Measurements from ENCODE around the gene SLC2A9.
A peak's percentile ranks its signal among the peaks of the same experiment; 100 is the strongest.

Gene SLC2A9

GRCh38 chr4:10019521-10020051 lies 1.7 kb downstream of the SLC2A9 start:
- DNase-seq (ENCODE audit: low read depth in 2 of 2) = no peak

DNA sequence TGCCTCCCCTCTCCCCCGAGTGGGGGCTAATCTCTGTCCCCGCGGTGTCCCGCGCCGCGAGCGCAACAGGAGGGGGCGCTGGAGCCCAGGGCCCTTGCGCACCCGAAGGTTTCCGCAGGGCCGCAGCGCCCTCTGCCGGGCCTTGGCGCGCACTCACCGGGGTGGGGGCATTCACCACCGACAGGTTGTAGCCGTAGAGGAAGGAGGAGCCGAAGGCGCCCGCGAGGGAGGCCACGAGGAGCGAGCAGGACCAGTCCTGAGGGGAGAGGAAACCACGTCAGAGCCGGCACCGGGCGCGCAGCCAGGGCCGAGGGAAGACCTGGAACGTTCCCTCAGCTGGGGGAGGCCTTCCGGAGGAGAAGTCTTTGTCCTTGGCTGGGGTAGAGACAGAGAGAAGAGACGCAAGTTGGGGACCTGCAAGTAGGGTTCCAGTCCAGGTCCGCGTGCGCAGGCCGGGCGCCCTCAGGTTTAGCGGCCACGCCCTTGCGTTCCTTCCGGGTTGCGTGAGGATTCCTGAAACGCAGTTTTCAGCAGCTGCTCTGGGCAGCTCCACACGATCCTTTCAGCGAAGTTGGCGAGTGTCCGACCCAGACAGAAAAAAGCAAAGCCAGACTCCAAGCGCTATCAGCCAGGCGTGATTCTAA lies 2.4 kb downstream of the SLC2A9 start:
- peak; percentile 87 to 92 for DNase-seq (ENCODE audit: low read depth in 2 of 2)

GRCh38 chr4:10017037-10017893 lies 4.0 kb downstream of the SLC2A9 start:
- DNase-seq (ENCODE audit: low read depth in 2 of 2) = no peak

DNA sequence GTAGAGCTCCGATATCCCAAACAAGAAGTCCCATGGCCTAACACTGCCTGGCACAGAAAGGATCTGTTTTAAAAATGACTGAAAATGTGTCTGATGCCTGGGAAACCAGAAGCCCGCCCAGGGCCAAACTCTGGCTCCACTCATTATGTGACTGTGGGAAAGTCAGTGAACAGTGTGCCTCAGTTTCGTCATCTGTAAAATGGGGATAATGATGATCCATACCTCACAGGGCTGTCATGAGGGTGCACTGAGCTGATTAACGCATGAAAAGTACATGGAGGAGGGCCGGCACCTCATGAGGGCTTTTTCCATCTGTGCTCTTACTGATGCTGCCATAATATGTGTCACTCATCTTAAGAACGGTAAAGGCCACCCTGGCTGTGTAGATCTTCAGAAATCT lies 5.1 kb downstream of the SLC2A9 start:
- DNase-seq (ENCODE audit: low read depth in 2 of 2) = no peak

GRCh38 chr4:10015140-10015753 lies 6.0 kb downstream of the SLC2A9 start:
- no peak for DNase-seq (ENCODE audit: low read depth in 2 of 2)

GRCh38 chr4:10013722-10014121 lies 7.6 kb downstream of the SLC2A9 start:
- DNase-seq (ENCODE audit: low read depth in 2 of 2) = peak; percentile 31 to 37

GRCh38 chr4:10011885-10012284 lies 9.4 kb downstream of the SLC2A9 start:
- no peak for DNase-seq (ENCODE audit: low read depth in 2 of 2)

GRCh38 chr4:10011277-10011676 lies 10.0 kb downstream of the SLC2A9 start:
- no peak for DNase-seq (ENCODE audit: low read depth in 2 of 2)

- DNase-seq (ENCODE audit: low read depth in 2 of 2) = no peak
Measured at GRCh38 chr4:10009861-10010500, 11.3 kb downstream of the SLC2A9 start.

GRCh38 chr4:10008609-10009005 lies 12.7 kb downstream of the SLC2A9 start:
- DNase-seq (ENCODE audit: low read depth in 2 of 2) = no peak

DNA sequence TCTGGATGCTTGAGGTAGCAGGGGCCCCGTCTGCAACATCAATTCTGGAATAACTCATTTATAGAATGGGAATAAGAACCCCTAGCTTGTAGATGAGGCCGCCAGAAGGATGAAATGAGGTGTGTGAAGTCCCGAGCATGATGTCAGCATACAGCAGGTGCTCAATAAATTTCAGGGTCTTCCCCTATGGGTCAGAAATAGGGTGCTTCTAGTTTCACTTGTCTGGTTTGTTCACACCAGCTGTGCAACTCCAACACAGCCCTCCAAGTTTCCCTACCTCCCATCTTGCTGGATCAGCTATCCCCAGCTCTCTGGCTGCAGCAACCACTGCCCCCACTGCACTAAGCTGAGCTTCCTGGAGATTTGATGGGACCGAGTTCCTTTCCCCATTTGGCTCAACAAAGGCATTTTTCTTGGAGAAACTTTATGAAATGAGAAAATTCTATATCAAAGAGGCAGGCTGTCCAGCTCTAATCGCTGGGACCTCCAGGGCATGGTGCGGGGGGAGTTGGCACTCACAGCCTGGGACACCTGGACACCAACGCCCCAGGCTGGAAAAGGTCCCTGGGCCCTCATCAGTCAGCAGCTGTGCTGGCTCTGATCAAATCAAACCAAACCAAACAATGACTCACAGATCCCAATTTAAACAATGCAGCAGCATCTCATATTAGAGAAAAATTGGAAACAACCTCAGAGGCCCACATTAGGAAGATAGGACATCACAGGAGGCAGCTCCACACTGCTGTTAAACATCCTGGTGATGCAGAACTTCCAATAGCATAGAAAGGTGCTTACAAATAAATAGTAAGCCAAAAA lies 13.3 kb downstream of the SLC2A9 start:
- no peak for DNase-seq (ENCODE audit: low read depth in 2 of 2)

GRCh38 chr4:10007436-10007740 lies 13.9 kb downstream of the SLC2A9 start:
- DNase-seq (ENCODE audit: low read depth in 2 of 2) = no peak

DNA sequence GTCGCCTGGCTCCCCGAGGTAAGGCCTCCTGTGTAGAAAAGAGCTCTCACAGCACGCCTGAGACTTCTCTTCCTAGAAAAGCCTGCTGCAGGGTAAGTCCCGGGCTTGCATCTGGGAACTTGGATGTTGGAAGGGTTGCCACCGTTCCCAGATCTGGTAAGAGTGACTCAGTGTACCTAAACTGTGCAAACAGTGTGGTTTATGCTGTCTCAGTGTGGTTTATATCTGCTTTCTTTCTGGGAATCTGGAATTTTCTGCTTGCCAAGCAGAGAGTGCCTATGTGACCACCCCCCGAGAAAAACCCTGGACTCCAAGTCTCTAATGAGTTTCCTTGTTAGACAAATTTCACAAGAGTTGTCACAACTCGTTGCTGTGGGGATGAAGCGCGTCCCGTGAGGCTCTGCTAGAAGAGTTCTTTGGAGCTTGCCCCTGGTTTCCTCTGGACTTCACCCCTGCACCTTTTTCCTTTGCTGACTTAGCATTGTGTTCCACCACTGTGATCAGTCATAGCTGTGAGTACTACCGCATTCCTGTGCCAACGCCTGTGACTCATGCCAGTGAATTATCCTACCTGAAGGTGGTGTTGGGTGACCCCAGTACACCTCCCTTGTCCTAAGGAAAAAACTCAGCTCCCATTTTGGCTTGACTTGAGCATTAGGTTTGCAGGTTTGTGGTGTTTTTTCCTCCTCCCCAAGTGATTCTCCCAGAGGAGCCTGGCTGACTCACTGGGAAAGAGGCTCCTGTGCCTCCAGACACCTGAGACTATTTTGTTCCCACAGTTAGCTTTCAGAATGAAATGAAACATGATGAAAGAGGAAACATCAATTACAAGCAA lies 14.5 kb downstream of the SLC2A9 start:
- no peak for DNase-seq (ENCODE audit: low read depth in 2 of 2)

DNA sequence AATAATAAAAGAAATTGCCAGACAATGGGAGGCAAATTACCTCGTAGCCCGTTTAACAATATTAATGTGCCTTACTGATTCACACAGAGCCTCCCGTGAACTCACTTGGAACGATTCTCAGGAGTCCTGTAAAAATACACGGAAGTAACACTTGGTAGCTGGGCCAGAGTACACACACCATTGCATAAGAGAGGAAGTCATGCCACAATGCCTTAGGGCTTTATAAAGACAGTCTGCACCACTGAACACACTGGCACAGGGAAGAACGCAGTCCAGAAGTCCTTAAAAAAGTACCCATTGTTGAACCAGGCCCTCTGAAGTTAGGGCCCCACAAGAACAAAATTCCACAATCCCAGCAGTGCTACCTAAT lies 15.1 kb downstream of the SLC2A9 start:
- no peak for DNase-seq (ENCODE audit: low read depth in 2 of 2)

GRCh38 chr4:10005632-10006031 lies 15.7 kb downstream of the SLC2A9 start:
- DNase-seq (ENCODE audit: low read depth in 2 of 2) = no peak

DNA sequence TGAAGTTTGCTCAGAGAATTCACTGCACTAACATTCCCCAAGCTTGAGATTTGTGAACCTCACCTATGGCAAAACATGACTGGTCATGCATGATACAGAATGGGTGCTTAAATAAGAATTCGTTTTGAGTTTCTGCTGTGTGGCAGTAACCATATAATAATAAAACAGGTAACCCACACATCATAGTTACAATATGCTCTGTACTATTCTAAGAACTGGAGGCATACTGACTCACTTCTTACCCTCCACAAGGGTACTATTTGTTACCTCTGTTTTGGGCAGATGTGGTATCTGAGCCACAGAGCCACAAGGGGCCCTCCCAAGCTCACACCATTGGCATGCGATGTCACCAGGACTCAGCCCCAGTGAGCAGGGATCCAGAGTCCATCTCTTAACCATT lies 17.6 kb downstream of the SLC2A9 start:
- DNase-seq (ENCODE audit: low read depth in 2 of 2) = no peak

DNA sequence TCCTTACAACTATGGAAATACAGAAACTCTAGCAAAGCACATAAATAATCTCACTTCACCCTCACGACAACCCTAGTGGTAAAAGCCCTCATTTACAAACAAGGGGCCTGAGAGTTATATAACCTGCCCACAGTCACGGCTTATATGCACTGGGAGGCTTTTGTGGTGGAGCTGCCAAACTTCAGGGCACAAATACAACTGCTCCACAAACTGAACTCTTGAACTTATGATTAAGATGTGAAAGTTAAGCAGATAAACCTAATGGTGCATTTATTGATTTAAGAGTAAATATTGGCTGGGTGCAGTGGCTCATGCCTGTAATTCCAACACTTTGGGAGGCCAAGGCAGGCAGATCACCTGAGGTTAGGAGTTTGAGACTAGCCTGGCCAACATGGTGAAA lies 19.0 kb downstream of the SLC2A9 start:
- no peak for DNase-seq (ENCODE audit: low read depth in 2 of 2)

DNA sequence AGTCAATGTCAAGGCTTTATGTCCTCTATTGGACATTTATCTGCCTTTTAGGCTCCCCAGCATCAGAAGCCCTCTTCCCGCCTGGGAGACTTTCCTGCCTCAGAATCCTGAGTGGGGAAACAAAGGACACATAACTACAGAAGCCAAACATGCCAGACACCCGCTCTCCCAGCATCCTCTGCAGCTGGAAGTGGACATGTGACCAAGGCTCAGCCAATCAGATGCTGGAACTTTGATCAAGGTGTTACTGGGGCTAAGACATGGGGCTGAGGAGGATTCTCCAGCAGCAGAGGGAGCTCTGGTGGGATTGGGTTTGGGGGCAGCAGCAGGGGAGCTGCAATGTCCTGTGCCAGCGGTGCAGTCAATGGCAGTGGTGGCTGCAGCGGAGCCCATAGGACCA lies 19.5 kb downstream of the SLC2A9 start:
- no peak for DNase-seq (ENCODE audit: low read depth in 2 of 2)

DNA sequence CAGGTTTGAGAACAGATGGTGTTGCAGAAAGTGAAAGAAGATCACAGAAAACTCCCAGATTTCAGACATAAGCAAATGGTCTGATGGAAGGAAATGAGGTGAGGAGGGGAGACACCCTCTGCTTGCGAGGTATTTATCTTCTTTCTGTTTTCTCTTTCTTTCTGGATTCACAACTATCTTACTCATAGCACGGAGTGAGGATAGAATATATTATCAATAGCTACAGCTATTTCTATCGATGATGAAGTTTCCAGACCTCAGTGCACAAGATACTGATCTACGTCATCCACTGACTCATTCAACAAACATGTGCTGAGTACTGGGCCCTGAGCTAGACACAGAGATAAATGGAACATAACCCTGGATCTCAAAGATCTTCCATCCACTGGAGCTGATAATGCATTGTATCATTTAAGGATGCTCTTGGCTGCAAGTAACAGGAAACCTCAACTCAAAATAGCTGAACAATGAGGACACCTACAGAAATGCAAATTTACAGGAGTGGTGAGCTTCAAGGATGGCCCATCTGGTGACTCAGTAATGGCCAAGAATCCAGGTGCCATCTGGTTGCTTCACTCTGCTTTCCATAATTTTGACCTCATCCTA lies 21.2 kb downstream of the SLC2A9 start:
- no peak for DNase-seq (ENCODE audit: low read depth in 2 of 2)

GRCh38 chr4:9997886-9998285 lies 23.4 kb downstream of the SLC2A9 start:
- DNase-seq (ENCODE audit: low read depth in 2 of 2) = no peak
